SIG-M5 treated with dmso at 0.1 percent for 504 hours (cell line): ENCODE measurements around the gene GDPD4.
"Not testable (repeated sequence)": the region's sequence is repeated elsewhere in the genome, so short reads cannot be mapped to it uniquely, and the experiment has no call there.

Experiments used
- DNase-seq: peaks from one replicate; lab custom pipeline; 2025; ENCODE audit not compliant: unreplicated experiment; lab: John Stamatoyannopoulos, UW

GDPD4 gene

GRCh38 chr11:77301510-77301909 lies at the start of gene GDPD4:
Gene GDPD4 (minus strand): TSS chr11:77301686. CDS start chr11:77285137, 16,549 bp downstream.
- no peak for DNase-seq

- DNase-seq = no peak
Measured at GRCh38 chr11:77347948-77348347, 46.5 kb upstream of the GDPD4 start.

- no peak for DNase-seq
Measured at GRCh38 chr11:77346906-77347603, 45.6 kb upstream of the GDPD4 start.

- no peak for DNase-seq
Measured at GRCh38 chr11:77345621-77346020, 44.1 kb upstream of the GDPD4 start.

- no peak for DNase-seq
Measured at GRCh38 chr11:77340501-77340900, 39.0 kb upstream of the GDPD4 start.

GRCh38 chr11:77332259-77332658 lies 30.8 kb upstream of the GDPD4 start:
- DNase-seq = no peak

GRCh38 chr11:77325159-77325558 lies 23.7 kb upstream of the GDPD4 start:
- DNase-seq = no peak

GRCh38 chr11:77324508-77324907 lies 23.0 kb upstream of the GDPD4 start:
- no peak for DNase-seq

- no peak for DNase-seq
Measured at GRCh38 chr11:77322926-77323590, 21.6 kb upstream of the GDPD4 start.

- DNase-seq = no peak
Measured at GRCh38 chr11:77322506-77322905, 21.0 kb upstream of the GDPD4 start.

GRCh38 chr11:77320351-77320750 lies 18.9 kb upstream of the GDPD4 start:
- no peak for DNase-seq

- DNase-seq = no peak
Measured at GRCh38 chr11:77318600-77318999, 17.1 kb upstream of the GDPD4 start.

- no peak for DNase-seq
Measured at GRCh38 chr11:77316733-77317342, 15.4 kb upstream of the GDPD4 start.

GRCh38 chr11:77312107-77312506 lies 10.6 kb upstream of the GDPD4 start:
- DNase-seq = no peak

- DNase-seq = no peak
Measured at GRCh38 chr11:77311701-77312100, 10.2 kb upstream of the GDPD4 start.

- DNase-seq = no peak
Measured at GRCh38 chr11:77310721-77311120, 9.2 kb upstream of the GDPD4 start.

- DNase-seq = no peak
Measured at GRCh38 chr11:77309401-77310085, 8.1 kb upstream of the GDPD4 start.

- DNase-seq = no peak
Measured at GRCh38 chr11:77308838-77309237, 7.4 kb upstream of the GDPD4 start.

- no peak for DNase-seq
Measured at GRCh38 chr11:77303328-77303727, 1.8 kb upstream of the GDPD4 start.

GRCh38 chr11:77302752-77303151 lies 1.3 kb upstream of the GDPD4 start:
- DNase-seq = no peak

- DNase-seq = no peak
Measured at GRCh38 chr11:77300695-77301094, 791 bp downstream of the GDPD4 start.

- not testable (repeated sequence) for DNase-seq
Measured at GRCh38 chr11:77300028-77300427, 1.5 kb downstream of the GDPD4 start.
